NCI-H2227 treated with DMSO at 0.1 percent for 48 hours (cell line): ENCODE measurements around the gene PIK3R1.

Experiments
- DNase-seq: peaks from one replicate; lab custom pipeline; 2025; lab: John Stamatoyannopoulos, UW

The PIK3R1 gene

GRCh38 chr5:68331192-68332079 is 115.9 kb downstream of the PIK3R1 start:
- no peak for DNase-seq

GRCh38 chr5:68332080-68332451 is 116.5 kb downstream of the PIK3R1 start:
- DNase-seq: no peak

- DNase-seq: no peak
Measured at GRCh38 chr5:68332556-68332955, 117.0 kb downstream of the PIK3R1 start.

- no peak for DNase-seq
Measured at GRCh38 chr5:68333649-68334552, 118.3 kb downstream of the PIK3R1 start.

GRCh38 chr5:68334553-68334886 is 119.0 kb downstream of the PIK3R1 start:
- no peak for DNase-seq

- DNase-seq: no peak
Measured at GRCh38 chr5:68335075-68335474, 119.5 kb downstream of the PIK3R1 start.

GRCh38 chr5:68336200-68336599 is 120.6 kb downstream of the PIK3R1 start:
- no peak for DNase-seq

- DNase-seq: no peak
Measured at GRCh38 chr5:68337235-68337634, 121.7 kb downstream of the PIK3R1 start.

- no peak for DNase-seq
Measured at GRCh38 chr5:68339921-68340321, 124.4 kb downstream of the PIK3R1 start.

- no peak for DNase-seq
Measured at GRCh38 chr5:68341006-68341405, 125.5 kb downstream of the PIK3R1 start.

- DNase-seq: no peak
Measured at GRCh38 chr5:68342693-68343092, 127.1 kb downstream of the PIK3R1 start.

GRCh38 chr5:68343421-68343826 is 127.9 kb downstream of the PIK3R1 start:
- DNase-seq: no peak

GRCh38 chr5:68344447-68345111 is 129.0 kb downstream of the PIK3R1 start:
- DNase-seq: no peak

- no peak for DNase-seq
Measured at GRCh38 chr5:68345171-68345570, 129.6 kb downstream of the PIK3R1 start.

GRCh38 chr5:68345582-68345981 is 130.0 kb downstream of the PIK3R1 start:
- no peak for DNase-seq

GRCh38 chr5:68347536-68347935 is 132.0 kb downstream of the PIK3R1 start:
- no peak for DNase-seq

- no peak for DNase-seq
Measured at GRCh38 chr5:68348447-68349222, 133.1 kb downstream of the PIK3R1 start.

GRCh38 chr5:68350176-68350575 is 134.6 kb downstream of the PIK3R1 start:
- DNase-seq: no peak
